GM12865 (cell line): ENCODE results near the gene DNAH1.

Experiments
- DNase-seq: peaks from one replicate; pipeline ENCODE4 v3.0.0; 2010; ENCODE audit warnings: low read depth
- H3K4me3 ChIP-seq: 2 replicates; pipeline ENCODE4 v1.5.1; 2011; ENCODE audit warnings: mild to moderate bottlenecking, low read depth, low read length, control low read depth
- TF ChIP-seq, protein P1 (sequence below): IDR thresholded peaks from 2 replicates; pipeline ENCODE4 v1.5.1; 2011; ENCODE audit warnings: low read length, control low read depth, low read depth, inconsistent platforms; ENCODE audit not compliant: insufficient read depth; ENCODE audit errors: missing control alignments

DNAH1 gene

DNA sequence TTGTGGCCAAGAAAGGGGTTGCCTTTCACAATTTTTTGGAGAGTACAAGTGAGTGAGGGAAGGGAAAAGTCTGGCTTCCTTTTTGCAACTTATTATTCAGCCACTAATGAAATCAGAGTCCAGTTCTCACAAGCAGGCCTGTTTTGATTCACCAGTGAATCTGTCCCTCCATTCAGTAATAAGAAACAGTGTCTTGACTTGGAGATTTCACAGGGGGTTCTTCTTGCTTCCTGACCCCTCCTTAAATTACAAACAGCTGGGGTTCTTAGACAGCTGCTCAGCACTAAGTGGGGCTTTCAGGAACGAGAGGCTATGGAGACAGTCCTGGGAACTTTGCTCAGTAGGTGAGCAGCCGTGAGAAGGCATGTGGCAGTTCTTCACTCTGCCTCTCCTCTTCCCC is 104.3 kb downstream of the DNAH1 start:
- H3K4me3 ChIP-seq, result no peak overlapping the region
- TF ChIP-seq, protein P1, sequence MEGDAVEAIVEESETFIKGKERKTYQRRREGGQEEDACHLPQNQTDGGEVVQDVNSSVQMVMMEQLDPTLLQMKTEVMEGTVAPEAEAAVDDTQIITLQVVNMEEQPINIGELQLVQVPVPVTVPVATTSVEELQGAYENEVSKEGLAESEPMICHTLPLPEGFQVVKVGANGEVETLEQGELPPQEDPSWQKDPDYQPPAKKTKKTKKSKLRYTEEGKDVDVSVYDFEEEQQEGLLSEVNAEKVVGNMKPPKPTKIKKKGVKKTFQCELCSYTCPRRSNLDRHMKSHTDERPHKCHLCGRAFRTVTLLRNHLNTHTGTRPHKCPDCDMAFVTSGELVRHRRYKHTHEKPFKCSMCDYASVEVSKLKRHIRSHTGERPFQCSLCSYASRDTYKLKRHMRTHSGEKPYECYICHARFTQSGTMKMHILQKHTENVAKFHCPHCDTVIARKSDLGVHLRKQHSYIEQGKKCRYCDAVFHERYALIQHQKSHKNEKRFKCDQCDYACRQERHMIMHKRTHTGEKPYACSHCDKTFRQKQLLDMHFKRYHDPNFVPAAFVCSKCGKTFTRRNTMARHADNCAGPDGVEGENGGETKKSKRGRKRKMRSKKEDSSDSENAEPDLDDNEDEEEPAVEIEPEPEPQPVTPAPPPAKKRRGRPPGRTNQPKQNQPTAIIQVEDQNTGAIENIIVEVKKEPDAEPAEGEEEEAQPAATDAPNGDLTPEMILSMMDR, result no peak
- DNase-seq, result no peak

DNA sequence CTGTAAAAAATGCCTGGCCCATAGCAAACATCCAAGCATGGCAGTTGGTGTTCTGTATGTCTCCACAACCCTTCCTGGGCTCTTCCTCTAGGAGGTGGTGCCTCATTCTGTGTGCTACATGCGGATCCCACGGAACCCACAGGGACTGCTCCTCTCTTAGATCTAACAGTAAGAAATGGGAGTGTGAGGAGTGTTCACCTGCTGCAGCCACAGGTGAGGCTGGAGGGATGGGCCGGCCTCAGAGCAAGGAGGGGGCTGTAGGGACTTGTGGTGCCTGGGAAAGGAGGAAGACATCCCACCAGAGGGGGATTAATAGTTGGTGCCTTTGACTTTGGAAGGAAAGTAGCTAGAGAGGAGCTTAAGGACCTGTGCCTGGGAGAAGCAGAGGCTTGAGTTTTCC is 106.5 kb downstream of the DNAH1 start:
- no peak overlapping the region for H3K4me3 ChIP-seq
- DNase-seq, result no peak
- TF ChIP-seq, protein P1, result no peak

DNA sequence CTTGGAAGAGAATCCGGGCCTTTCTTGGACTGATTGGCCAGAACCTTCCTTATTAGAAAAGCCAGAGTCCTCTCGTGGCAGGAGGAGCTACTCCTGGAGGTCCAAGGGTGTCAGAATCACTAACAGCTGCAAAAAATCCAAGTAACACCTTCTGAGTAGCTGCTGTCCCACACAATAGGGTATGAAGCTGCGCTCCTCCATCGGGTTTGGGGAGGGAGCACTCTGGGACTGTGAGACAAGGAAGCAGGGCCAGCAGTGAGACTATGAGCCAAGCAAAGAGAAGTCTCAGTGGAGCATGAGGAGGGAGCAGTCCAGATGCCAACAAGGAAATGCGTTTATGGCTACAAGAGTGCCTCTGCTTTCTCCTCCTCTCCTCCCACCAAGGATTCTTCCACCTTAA is 107.1 kb downstream of the DNAH1 start:
- DNase-seq, result no peak
- no peak overlapping the region for H3K4me3 ChIP-seq
- TF ChIP-seq, protein P1, result no peak

DNA sequence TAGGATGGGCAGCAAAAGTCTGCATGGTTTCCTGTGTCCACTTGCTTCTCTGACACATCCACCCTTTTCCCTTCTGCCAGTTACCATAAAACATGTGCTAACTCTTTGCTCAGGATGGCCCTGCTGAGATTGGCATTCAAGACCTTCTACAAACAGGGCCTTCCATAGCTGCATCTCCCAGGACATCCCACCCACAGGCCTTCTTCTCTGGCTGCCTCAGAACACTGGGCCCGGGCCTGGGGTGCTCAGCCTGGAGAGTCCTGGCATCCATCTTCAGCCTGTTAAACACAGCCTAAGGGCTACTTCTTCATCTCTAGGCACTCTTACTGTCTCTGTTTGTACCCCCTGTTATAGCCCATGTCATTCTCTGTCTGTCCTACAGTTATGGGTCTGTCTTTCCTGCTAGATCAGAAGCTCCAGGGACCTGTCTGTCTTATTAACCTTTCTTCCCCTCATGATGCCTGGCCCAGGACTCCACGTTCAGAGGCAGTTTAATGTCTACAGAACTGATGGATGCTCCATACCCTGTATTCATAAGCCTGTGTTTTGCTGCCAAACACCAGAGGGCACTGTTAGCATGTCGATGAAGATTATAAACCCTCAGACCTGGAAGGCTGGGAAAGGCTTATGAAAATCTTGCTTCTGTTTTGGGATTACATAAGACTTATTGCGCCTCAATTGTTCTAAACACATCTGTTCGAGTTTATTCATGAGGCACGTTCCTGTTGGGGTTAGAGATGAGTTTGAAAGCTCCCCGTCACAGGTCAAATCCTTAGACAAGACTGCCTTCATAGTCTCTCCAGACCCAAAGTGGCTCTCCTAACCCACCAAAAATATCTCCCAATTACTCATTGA is 112.3 kb downstream of the DNAH1 start:
- peak; percentile 58 for DNase-seq

DNA sequence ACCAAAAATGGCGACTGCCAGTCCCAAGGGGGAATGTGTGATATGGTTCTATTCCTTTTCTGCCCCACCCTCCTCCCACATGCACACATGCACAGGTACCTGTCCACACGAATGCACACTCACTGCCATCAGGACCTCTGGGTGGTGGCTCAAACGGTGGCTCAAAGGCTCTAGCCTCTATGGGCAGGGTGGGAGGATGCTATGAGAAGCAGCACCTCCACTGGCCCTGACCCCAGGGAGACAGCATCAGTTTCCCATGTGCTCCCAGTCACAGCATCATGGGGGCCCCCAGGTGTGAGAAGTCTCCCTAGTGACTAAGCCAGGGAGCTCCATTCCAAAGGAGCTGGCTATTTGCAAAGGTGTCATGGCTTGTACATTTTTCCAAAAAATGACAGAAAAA is 112.9 kb downstream of the DNAH1 start:
- H3K4me3 ChIP-seq, result no peak overlapping the region
- DNase-seq, result no peak
- TF ChIP-seq, protein P1, result no peak

More for the DNA sequence above, 112.3 kb downstream of the DNAH1 start:
- no peak overlapping the region for H3K4me3 ChIP-seq
- TF ChIP-seq, protein P1, result peak; percentile 68

DNA sequence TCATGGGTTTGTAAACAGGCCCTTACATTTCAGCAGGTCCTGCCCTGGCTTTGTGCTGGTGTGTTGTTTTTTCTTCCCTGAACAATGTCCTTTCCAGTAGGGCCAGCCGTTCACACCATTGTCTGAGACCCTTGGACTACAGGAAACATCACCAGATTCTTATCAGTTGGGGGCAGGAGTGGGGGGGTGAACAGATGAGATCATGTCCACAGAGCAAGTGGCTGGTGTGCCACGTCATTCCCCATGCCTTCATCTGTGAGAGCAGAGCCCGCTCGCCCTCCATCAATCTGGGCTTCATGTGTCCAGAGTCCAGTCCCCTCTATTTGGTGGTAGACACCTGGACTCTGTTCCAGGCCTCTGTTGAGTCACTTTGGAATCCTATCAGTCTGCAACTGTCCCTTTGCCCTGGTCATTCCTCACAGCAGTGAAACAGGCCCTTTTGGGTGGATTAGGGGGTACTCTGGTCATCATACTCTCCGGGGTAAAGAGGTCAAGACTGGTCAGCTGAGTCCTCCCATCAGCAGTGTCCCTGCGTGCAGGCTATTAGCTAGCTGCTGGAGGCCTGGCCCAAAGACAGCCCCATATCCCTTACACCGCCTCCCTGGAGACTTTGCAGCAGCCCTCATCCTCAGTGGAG is 113.8 kb downstream of the DNAH1 start:
- no peak for DNase-seq
- TF ChIP-seq, protein P1, result no peak
- no peak overlapping the region for H3K4me3 ChIP-seq
